ENCODE measurements around the gene TGFBR3. TPM values are rescaled to one million over a fixed set of nuclear protein-coding genes. Genes with fewer than 3 reads are reported as not detected.
A peak's percentile ranks its signal among the peaks of the same experiment; 100 is the strongest.

Gene TGFBR3
- total and polyA plus RNA-seq, 2 of the 4 experiments (the other 2 are of a cell fraction): 3.0 to 11.3 TPM

DNA sequence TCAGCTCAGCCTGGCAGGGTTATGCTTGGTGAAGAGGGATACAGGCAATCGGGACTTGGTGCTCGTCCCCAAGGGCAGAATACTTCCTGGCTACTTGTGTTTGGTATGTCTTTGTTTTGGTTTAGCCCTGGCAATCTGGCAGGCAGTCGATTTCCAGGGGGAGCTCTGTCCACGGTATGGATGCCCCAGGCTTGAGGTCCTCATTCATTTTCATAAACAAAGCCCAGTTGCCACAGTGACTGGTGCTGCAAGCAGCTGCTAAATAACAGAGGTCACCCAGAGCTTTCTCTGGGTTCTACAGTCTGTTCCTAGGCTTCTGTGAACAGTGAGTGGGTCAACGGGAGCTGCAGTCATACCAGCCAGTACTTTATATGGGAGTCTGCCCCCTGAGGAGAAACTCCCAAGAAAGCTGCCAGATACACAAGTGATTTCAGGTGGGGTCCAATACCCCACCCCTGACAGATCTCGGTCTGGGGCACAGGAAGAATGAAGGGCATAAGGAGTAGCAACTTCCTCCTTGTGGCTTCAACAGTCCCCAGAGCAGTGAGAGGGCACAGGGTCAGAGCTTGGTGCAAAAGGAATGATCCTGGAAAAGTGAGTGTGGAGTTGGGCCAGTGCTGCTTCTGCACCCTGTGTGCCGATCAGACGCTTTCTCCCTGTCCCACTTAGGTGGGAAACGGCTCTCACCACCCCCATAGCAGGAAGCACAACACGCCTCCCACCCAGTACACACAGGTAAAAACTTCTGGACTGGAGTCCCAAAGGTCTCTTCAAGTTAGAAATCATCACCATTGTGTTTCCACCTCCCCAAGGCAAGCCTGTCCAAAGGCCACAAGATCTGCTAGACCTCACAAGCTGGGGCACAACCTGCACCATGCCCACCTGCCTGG, 55.5 kb downstream of the TGFBR3 start (continued):
- TF ChIP-seq RCOR1 (IDR thresholded peaks at IDR 0.05; ENCODE audit: insufficient replicate concordance, low read length) (peak; percentile 81), POLR2A (IDR thresholded peaks at IDR 0.05; ENCODE audit: low read depth, low read length) (peak; percentile 42; the same call in 1 of the 2 replicates)
- TF ChIP-seq, protein P1, sequence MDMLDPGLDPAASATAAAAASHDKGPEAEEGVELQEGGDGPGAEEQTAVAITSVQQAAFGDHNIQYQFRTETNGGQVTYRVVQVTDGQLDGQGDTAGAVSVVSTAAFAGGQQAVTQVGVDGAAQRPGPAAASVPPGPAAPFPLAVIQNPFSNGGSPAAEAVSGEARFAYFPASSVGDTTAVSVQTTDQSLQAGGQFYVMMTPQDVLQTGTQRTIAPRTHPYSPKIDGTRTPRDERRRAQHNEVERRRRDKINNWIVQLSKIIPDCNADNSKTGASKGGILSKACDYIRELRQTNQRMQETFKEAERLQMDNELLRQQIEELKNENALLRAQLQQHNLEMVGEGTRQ (IDR thresholded peaks at IDR 0.05; ENCODE audit: low read depth, low read length): no peak
